GM23248 (cell line): ENCODE measurements around the gene SMU1.

Source experiments
- EZH2 ChIP-seq: fragments of 200-600 bp; sonication (generic); IDR thresholded peaks from 2 replicates; pipeline ENCODE4 v1.6.1; 2018; ENCODE audit warnings: antibody characterized with exemption, mild to moderate bottlenecking; ENCODE audit not compliant: insufficient read depth, poor library complexity, severe bottlenecking
- EZH2phosphoT487 ChIP-seq: fragments of 200-600 bp; sonication (generic); IDR thresholded peaks from 2 replicates; pipeline ENCODE4 v1.6.1; 2018; ENCODE audit warnings: antibody characterized with exemption, moderate library complexity, mild to moderate bottlenecking, low read depth; ENCODE audit not compliant: insufficient read depth

DNA sequence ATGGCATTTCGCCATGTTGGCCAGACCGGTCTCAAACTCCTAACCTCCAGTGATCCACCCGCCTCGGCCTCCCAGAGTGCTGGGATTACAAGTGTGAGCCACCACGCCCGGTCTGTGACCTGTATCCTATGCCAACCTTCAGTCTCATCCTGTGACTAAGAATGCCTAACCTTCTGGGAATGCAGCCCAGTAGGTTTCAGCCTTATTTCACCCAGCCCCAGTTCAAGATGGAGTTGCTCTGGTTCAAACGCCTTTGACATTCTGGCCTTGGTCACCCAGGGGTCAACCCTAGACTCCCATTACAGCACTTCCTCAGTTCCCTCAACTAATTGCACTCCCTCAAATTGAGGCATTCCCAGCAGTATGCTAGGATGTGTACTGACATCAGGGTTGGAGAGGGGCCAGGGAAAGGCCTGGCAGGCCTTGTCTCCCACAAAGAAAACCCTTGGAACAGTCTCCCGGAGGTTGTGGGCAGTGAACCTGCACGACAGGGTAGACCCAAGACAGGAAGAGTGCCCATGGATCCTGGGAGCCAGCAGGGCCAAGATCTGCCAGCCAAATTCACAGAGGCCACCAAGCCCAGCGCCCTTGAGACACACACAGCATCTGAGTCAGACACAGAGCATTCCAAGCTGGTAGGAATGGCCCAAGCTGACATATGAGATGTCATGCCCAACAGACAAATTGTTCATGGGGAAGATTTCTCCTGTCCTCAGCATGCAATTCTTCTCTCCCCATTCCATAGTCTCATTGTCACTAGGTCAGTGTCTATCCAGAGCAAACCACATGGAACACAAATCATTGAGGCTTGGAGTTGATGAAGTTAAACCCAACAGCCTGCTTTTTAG is 24.9 kb upstream of the SMU1 start:
- TF ChIP-seq EZH2phosphoT487 (peak; percentile 49; the same call in 1 of the 2 replicates), EZH2 (no peak)
